H1 (cell line): ENCODE data around the gene STAT4. TPM values are rescaled to one million over a fixed set of nuclear protein-coding genes. Genes with fewer than 3 reads are reported as not detected.

Experiments
- CTCF ChIA-PET: fragments of 300-600 bp; sonication (Branson Sonifier 250); formaldehyde crosslinking; loops from one replicate; lab custom pipeline; 2021; ENCODE audit not compliant: partially characterized antibody; lab: Charles Lee
- POLR2A ChIA-PET: fragments of 300-600 bp; sonication (Branson Sonifier 250); formaldehyde crosslinking; loops from one replicate; lab custom pipeline; 2021; ENCODE audit warnings: inconsistent platforms; ENCODE audit not compliant: partially characterized antibody; lab: Charles Lee
- DNase-seq, 2 experiments: peaks; one replicate each; pipeline versions ENCODE4 v3.0.0 to v3.0.0-alpha.2; 2010 to 2022; ENCODE audit warnings: low spot score in 2 of 2, low read depth in 1 of 2, mixed read lengths in 1 of 2
- FAIRE-seq: peaks from 2 replicates; lab custom pipeline; 2011; peaks lifted over from hg19 to GRCh38; lab: Jason Lieb, UNC
- H2AFZ ChIP-seq: 2 replicates; pipeline ENCODE4 v1.8.1; 2012; ENCODE audit warnings: low read length, inconsistent platforms
- H2AK5ac ChIP-seq: 2 replicates; pipeline ENCODE4 v1.6.1; 2013; ENCODE audit warnings: low read depth, low read length
- H2BK120ac ChIP-seq: replicated peaks from 2 replicates; pipeline ENCODE3; 2013; ENCODE audit warnings: low read depth, low read length, inconsistent platforms
- H2BK12ac ChIP-seq: 2 replicates; pipeline ENCODE4 v1.6.1; 2013; ENCODE audit warnings: low read depth, low read length
- H2BK15ac ChIP-seq: 2 replicates; pipeline ENCODE4 v1.6.1; 2013; ENCODE audit warnings: low read length
- H2BK20ac ChIP-seq: 2 replicates; pipeline ENCODE4 v1.6.1; 2013; ENCODE audit warnings: low read length
- H2BK5ac ChIP-seq: 2 replicates; pipeline ENCODE4 v1.6.1; 2013; ENCODE audit warnings: low read depth, low read length
- H3K14ac ChIP-seq: 2 replicates; pipeline ENCODE4 v1.6.1; 2013; ENCODE audit warnings: inconsistent platforms; ENCODE audit not compliant: insufficient read length
- H3K18ac ChIP-seq: 2 replicates; pipeline ENCODE4 v1.6.1; 2013; ENCODE audit warnings: low read length; ENCODE audit errors: extremely low read depth
- H3K23ac ChIP-seq: 2 replicates; pipeline ENCODE4 v1.6.1; 2013; ENCODE audit warnings: inconsistent platforms; ENCODE audit not compliant: insufficient read length
- H3K23me2 ChIP-seq: 2 replicates; pipeline ENCODE4 v1.6.1; 2013; ENCODE audit warnings: low read depth, low read length
- H3K27ac ChIP-seq: 2 replicates; pipeline ENCODE4 v1.6.1; 2011; ENCODE audit warnings: low read depth, low read length, inconsistent platforms
- H3K27me3 ChIP-seq, 4 experiments: replicated peaks in 1 of 4; 1 replicate in 1 of 4; 2 replicates in 3 of 4; pipeline versions ENCODE4 v1.6.1 to v1.8.1; 2011 to 2013; ENCODE audit warnings: low read length in 3 of 4, mild to moderate bottlenecking in 3 of 4, inconsistent platforms in 2 of 4, mixed read lengths in 2 of 4, moderate library complexity in 1 of 4; ENCODE audit not compliant: control insufficient read depth in 3 of 4, insufficient read depth in 3 of 4; ENCODE audit errors: extremely low read depth in 1 of 4
- H3K36me3 ChIP-seq, 4 experiments: 2 replicates each; pipeline versions ENCODE4 v1.6.1 to v1.8.1; 2011 to 2013; ENCODE audit warnings: mild to moderate bottlenecking in 4 of 4, low read length in 3 of 4, moderate library complexity in 2 of 4, control low read depth in 1 of 4, inconsistent platforms in 1 of 4; ENCODE audit not compliant: insufficient read depth in 4 of 4, control insufficient read depth in 2 of 4
- H3K4ac ChIP-seq: replicated peaks from 2 replicates; pipeline ENCODE3; 2013; ENCODE audit warnings: low read length, low read depth, mixed read lengths, inconsistent platforms; ENCODE audit not compliant: insufficient read length
- H3K4me1 ChIP-seq, 4 experiments: replicated peaks in 1 of 4; 1 replicate in 1 of 4; 2 replicates in 3 of 4; pipeline versions ENCODE4 v1.6.1 to v1.8.1; 2011 to 2013; ENCODE audit warnings: low read length in 3 of 4, inconsistent platforms in 2 of 4, mixed read lengths in 1 of 4; ENCODE audit not compliant: insufficient read depth in 4 of 4, control insufficient read depth in 3 of 4
- H3K4me2 ChIP-seq, 2 experiments: 2 replicates each; pipeline versions ENCODE4 v1.6.1 to v1.8.1; 2011 to 2013; ENCODE audit warnings: low read depth in 2 of 2, low read length in 2 of 2, control low read depth in 1 of 2, inconsistent platforms in 1 of 2, mild to moderate bottlenecking in 1 of 2; ENCODE audit not compliant: insufficient read depth in 1 of 2
- H3K4me3 ChIP-seq, 4 experiments: fragments of 200-600, 300-600 bp in 1 of 4; sonication (generic), shearing (Covaris generic), sonication (Bioruptor Twin) in 1 of 4; 2 replicates each; pipeline versions ENCODE4 v1.5.1 to v1.8.1; 2011 to 2016; ENCODE audit warnings: low read length in 4 of 4, low read depth in 3 of 4, control low read depth in 2 of 4, inconsistent platforms in 2 of 4, mild to moderate bottlenecking in 2 of 4, mixed read lengths in 1 of 4, moderate library complexity in 1 of 4; ENCODE audit not compliant: insufficient read depth in 2 of 4; ENCODE audit errors: extremely low read depth in 1 of 4
- H3K56ac ChIP-seq: replicated peaks from 2 replicates; pipeline ENCODE3; 2013; ENCODE audit warnings: low read depth, mild to moderate bottlenecking, mixed read lengths, low read length, inconsistent platforms; ENCODE audit not compliant: insufficient read length
- H3K79me1 ChIP-seq: 2 replicates; pipeline ENCODE4 v1.6.1; 2013; ENCODE audit warnings: low read depth, low read length, control low read depth
- H3K79me2 ChIP-seq, 2 experiments: 2 replicates each; pipeline versions ENCODE4 v1.6.1 to v1.8.1; 2012 to 2013; ENCODE audit warnings: low read length in 2 of 2, mild to moderate bottlenecking in 2 of 2, inconsistent platforms in 1 of 2; ENCODE audit not compliant: insufficient read depth in 2 of 2, control insufficient read depth in 1 of 2
- H3K9ac ChIP-seq, 4 experiments: replicated peaks in 1 of 4; 1 replicate in 1 of 4; 2 replicates in 3 of 4; pipeline versions ENCODE4 v1.6.1 to v1.8.1; 2011 to 2013; ENCODE audit warnings: low read depth in 3 of 4, low read length in 3 of 4, control low read depth in 2 of 4, mild to moderate bottlenecking in 2 of 4, moderate library complexity in 2 of 4, inconsistent platforms in 1 of 4; ENCODE audit errors: extremely low read depth in 1 of 4
- H3K9me3 ChIP-seq, 2 experiments: 2 replicates each; pipeline versions ENCODE4 v1.6.1 to v1.8.1; 2012 to 2013; ENCODE audit warnings: mild to moderate bottlenecking in 2 of 2, moderate library complexity in 2 of 2, control low read depth in 1 of 2, inconsistent platforms in 1 of 2, low read depth in 1 of 2, low read length in 1 of 2, mixed read lengths in 1 of 2; ENCODE audit not compliant: insufficient read depth in 2 of 2
- H4K20me1 ChIP-seq, 2 experiments: replicated peaks in 1 of 2; 2 replicates each; pipeline versions ENCODE3 to v1.8.1; 2011 to 2013; ENCODE audit warnings: inconsistent platforms in 2 of 2, low read length in 2 of 2, mild to moderate bottlenecking in 1 of 2; ENCODE audit not compliant: insufficient read depth in 2 of 2, control insufficient read depth in 1 of 2
- H4K5ac ChIP-seq: 2 replicates; pipeline ENCODE4 v1.6.1; 2013; ENCODE audit warnings: low read length, low read depth, mixed read lengths, inconsistent platforms; ENCODE audit not compliant: insufficient read length
- H4K8ac ChIP-seq: 2 replicates; pipeline ENCODE4 v1.8.0; 2013; ENCODE audit warnings: mild to moderate bottlenecking, moderate library complexity, low read length, inconsistent platforms; ENCODE audit not compliant: insufficient read depth; ENCODE audit errors: extremely low read depth
- H4K91ac ChIP-seq: replicated peaks from 2 replicates; pipeline ENCODE3; 2013; ENCODE audit warnings: low read length, mixed read lengths, inconsistent platforms; ENCODE audit not compliant: insufficient read length
- BRCA1 ChIP-seq: IDR thresholded peaks from 2 replicates; pipeline ENCODE4 v1.6.1; 2012; ENCODE audit warnings: low read depth, low read length, improper control_type of control experiment
- CEBPB ChIP-seq: IDR thresholded peaks from 2 replicates; pipeline ENCODE4 v1.6.1; 2012; ENCODE audit warnings: low read depth, low read length
- CHD1 ChIP-seq: IDR thresholded peaks from 2 replicates; pipeline ENCODE4 v1.6.1; 2012; ENCODE audit warnings: low read depth, low read length, improper control_type of control experiment
- EZH2 ChIP-seq: fragments of 200-600 bp; sonication (generic); IDR thresholded peaks from 2 replicates; pipeline ENCODE4 v1.7.1; 2012; ENCODE audit warnings: low read depth, mild to moderate bottlenecking, moderate library complexity, low read length, inconsistent platforms; ENCODE audit not compliant: severe bottlenecking
- FOSL1 ChIP-seq: IDR thresholded peaks from 2 replicates; pipeline ENCODE4 v1.6.1; 2011; ENCODE audit warnings: mild to moderate bottlenecking, low read depth, low read length, moderate library complexity; ENCODE audit not compliant: insufficient read depth
- GABPA ChIP-seq: IDR thresholded peaks from 2 replicates; pipeline ENCODE4 v1.6.1; 2011; ENCODE audit warnings: mild to moderate bottlenecking, low read length, moderate library complexity, borderline replicate concordance; ENCODE audit not compliant: insufficient read depth
- HDAC2 ChIP-seq, 2 experiments: fragments of 300-600 bp in 1 of 2; sonication (generic) in 1 of 2; IDR thresholded peaks; 2 replicates each; pipeline ENCODE4 v1.6.1; 2011 to 2012; ENCODE audit warnings: low read depth in 2 of 2, low read length in 2 of 2, mild to moderate bottlenecking in 2 of 2, moderate library complexity in 2 of 2, borderline replicate concordance in 1 of 2, inconsistent platforms in 1 of 2
- KDM1A ChIP-seq: fragments of 200-600, 300-600 bp; sonication (generic); IDR thresholded peaks from 2 replicates; pipeline ENCODE4 v1.7.1; 2016; ENCODE audit warnings: mild to moderate bottlenecking, low read length, borderline replicate concordance
- KDM5A ChIP-seq: fragments of 200-600 bp; IDR thresholded peaks from 2 replicates; pipeline ENCODE4 v1.7.1; 2012; ENCODE audit warnings: mild to moderate bottlenecking, low read length, inconsistent platforms, mixed read lengths
- SRF ChIP-seq: IDR thresholded peaks from 2 replicates; pipeline ENCODE4 v1.6.1; 2011; ENCODE audit warnings: mild to moderate bottlenecking, low read depth, low read length, moderate library complexity
- TBP ChIP-seq: IDR thresholded peaks from 2 replicates; pipeline ENCODE4 v1.6.1; 2011; ENCODE audit warnings: low read depth, low read length, improper control_type of control experiment
- WGBS, 2 experiments: shearing (Covaris generic) in 1 of 2; methylation state at CpG; one replicate each; pipeline versions ENCODE4 v1.1.6 to v1.1.7; 2013 to 2015; ENCODE audit warnings: low lambda C conversion rate in 2 of 2, mixed read lengths in 2 of 2, inconsistent platforms in 1 of 2, low coverage in 1 of 2, missing lambda C conversion rate in 1 of 2; ENCODE audit not compliant: insufficient replicate concordance in 2 of 2, insufficient coverage in 1 of 2, insufficient read length in 1 of 2; ENCODE audit errors: extremely low coverage in 1 of 2, missing lambda C conversion rate in 1 of 2; 5-methylcytosine and 5-hydroxymethylcytosine counted together
- polyA plus RNA-seq, 7 experiments: library from polyadenylated mRNA; depleted of rRNA in 3 of 7; stranded (reverse) in 5 of 7; unstranded in 2 of 7; fragments of >200 nt in 5 of 7; fragments of 200-250 nt in 2 of 7; gene quantifications; 1 replicate in 5 of 7; 2 replicates in 1 of 7; 4 replicates in 1 of 7; pipeline versions ENCODE4 v1.2.1 to v1.2.3, GENCODE V29; 2011 to 2013; ENCODE audit warnings: missing spikeins in 2 of 7, mixed read lengths in 2 of 7
- total RNA-seq: library from RNA; stranded (reverse); fragmentation: NEBNext Ultra II Directional; extraction: Animal tissue kit (Norgen Biotek cat#: 25700); gene quantifications from 2 replicates; pipeline ENCODE4 v1.2.1, GENCODE V29; 2021
- TF ChIP-seq, protein P1 (sequence below), 3 experiments: IDR thresholded peaks; 1 replicate in 2 of 3; 2 replicates in 1 of 3; pipeline versions ENCODE4 v1.5.1 to v1.6.1; 2011; ENCODE audit warnings: low read length in 3 of 3, mild to moderate bottlenecking in 3 of 3, inconsistent platforms in 2 of 3, low read depth in 1 of 3, moderate library complexity in 1 of 3; ENCODE audit not compliant: insufficient read depth in 1 of 3; ENCODE audit errors: control extremely low read depth in 1 of 3

The STAT4 gene
- total and polyA plus RNA-seq, 2 of the 8 experiments (the other 6 are each of a cell fraction or from before 2014, with no cell fraction given) = 0.36 to 0.63 TPM

GRCh38 chr2:190987116-190987515 is 163.7 kb downstream of the STAT4 start:
- H3K9me3 ChIP-seq = no peaks in the 10 kb centered on the region
- no peak overlapping the region for H2AK5ac ChIP-seq
- no peak overlapping the region for H2BK120ac ChIP-seq
- H2AFZ ChIP-seq = no peak overlapping the region
- no peak overlapping the region for H3K4ac ChIP-seq
- peaks cover 22 to 80% (median 63%) of the 10 kb centered on the region in 4 experiments for H3K36me3 ChIP-seq
- no peak overlapping the region for H2BK20ac ChIP-seq
- H3K23ac ChIP-seq = no peak overlapping the region
- H4K91ac ChIP-seq = no peak overlapping the region
- H3K23me2 ChIP-seq = no peaks in the 10 kb centered on the region
- DNase-seq = no peak
- no peaks in the 10 kb centered on the region for H3K4me1 ChIP-seq
- no peak overlapping the region for H3K56ac ChIP-seq
- FAIRE-seq = no peak
- H3K4me2 ChIP-seq = no peak overlapping the region
- no peak overlapping the region for H2BK5ac ChIP-seq
- no peak overlapping the region for H3K18ac ChIP-seq
- no peaks in the 10 kb centered on the region for H3K79me1 ChIP-seq
- no peaks in the 10 kb centered on the region for H3K79me2 ChIP-seq
- no peak overlapping the region for H3K14ac ChIP-seq
- H2BK15ac ChIP-seq = no peak overlapping the region
- H3K27ac ChIP-seq = no peak overlapping the region
- no peak overlapping the region for H3K9ac ChIP-seq
- no peak overlapping the region for H2BK12ac ChIP-seq
- CTCF ChIA-PET = interaction anchor here (2.2 kb wide), 1 partner anchor 10 kb away, joined by 16 read pairs; no protein-coding TSS in a partner anchor
- H4K8ac ChIP-seq = no peak overlapping the region
- peaks cover 0 to 2% of the 10 kb centered on the region in 2 experiments for H4K20me1 ChIP-seq
- 95% methylated on average over 1 of the region's 1 CpG; no CpG with 5 or more reads in 1 of the 2 experiments for WGBS, 2 experiments
- POLR2A ChIA-PET = no interaction called here
- H3K27me3 ChIP-seq = no peaks in the 10 kb centered on the region
- H4K5ac ChIP-seq = no peak overlapping the region
- H3K4me3 ChIP-seq = no peak overlapping the region
- no peak for TF ChIP-seq TBP
- no peak for TF ChIP-seq KDM1A
- TF ChIP-seq CHD1 = no peak
- TF ChIP-seq CEBPB = no peak
- TF ChIP-seq GABPA = no peak
- no peak for TF ChIP-seq HDAC2 (IDR thresholded peaks at IDR 0.05; ENCODE audit: borderline replicate concordance in 1 of 2, low read depth in 2 of 2, low read length in 2 of 2)
- TF ChIP-seq BRCA1 = no peak
- TF ChIP-seq KDM5A = no peak
- TF ChIP-seq, protein P1, sequence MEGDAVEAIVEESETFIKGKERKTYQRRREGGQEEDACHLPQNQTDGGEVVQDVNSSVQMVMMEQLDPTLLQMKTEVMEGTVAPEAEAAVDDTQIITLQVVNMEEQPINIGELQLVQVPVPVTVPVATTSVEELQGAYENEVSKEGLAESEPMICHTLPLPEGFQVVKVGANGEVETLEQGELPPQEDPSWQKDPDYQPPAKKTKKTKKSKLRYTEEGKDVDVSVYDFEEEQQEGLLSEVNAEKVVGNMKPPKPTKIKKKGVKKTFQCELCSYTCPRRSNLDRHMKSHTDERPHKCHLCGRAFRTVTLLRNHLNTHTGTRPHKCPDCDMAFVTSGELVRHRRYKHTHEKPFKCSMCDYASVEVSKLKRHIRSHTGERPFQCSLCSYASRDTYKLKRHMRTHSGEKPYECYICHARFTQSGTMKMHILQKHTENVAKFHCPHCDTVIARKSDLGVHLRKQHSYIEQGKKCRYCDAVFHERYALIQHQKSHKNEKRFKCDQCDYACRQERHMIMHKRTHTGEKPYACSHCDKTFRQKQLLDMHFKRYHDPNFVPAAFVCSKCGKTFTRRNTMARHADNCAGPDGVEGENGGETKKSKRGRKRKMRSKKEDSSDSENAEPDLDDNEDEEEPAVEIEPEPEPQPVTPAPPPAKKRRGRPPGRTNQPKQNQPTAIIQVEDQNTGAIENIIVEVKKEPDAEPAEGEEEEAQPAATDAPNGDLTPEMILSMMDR (IDR thresholded peaks at IDR 0.05; ENCODE audit: control extremely low read depth in 1 of 3, insufficient read depth in 1 of 3, low read depth in 1 of 3, low read length in 3 of 3) = no peak
- no peak for TF ChIP-seq EZH2
- TF ChIP-seq FOSL1 = no peak
- TF ChIP-seq SRF = no peak
